ENCODE data around the gene ADRM1. TPM values are rescaled to one million over a fixed set of nuclear protein-coding genes. Genes with fewer than 3 reads are reported as not detected.

The ADRM1 gene
- polyA plus RNA-seq, 2 donors: 84.9 to 117 TPM

- Histone ChIP-seq H3K36me3 (ENCODE audit: control insufficient read depth in 2 of 2, insufficient read depth in 2 of 2, low read length in 1 of 2) (peaks cover 9 to 40% of the 10 kb centered on the region in 2 donors), H3K27ac (ENCODE audit: low read depth in 2 of 2, low read length in 1 of 2) (peak overlapping the region; percentile 94 to 95), H3K4me1 (ENCODE audit: control insufficient read depth in 2 of 2, insufficient read depth in 2 of 2, low read length in 1 of 2) (peaks cover 6 to 23% of the 10 kb centered on the region in 2 donors), H3K27me3 (ENCODE audit: control insufficient read depth in 1 of 2, insufficient read depth in 2 of 2, low read length in 2 of 2) (no peaks in the 10 kb centered on the region), H3K4me3 (ENCODE audit: low read depth in 1 of 2, low read length in 2 of 2) (peak overlapping the region; percentile 54 to 96), H3K9me3 (ENCODE audit: control insufficient read depth in 2 of 2, insufficient read depth in 1 of 2, low read depth in 1 of 2, low read length in 1 of 2) (no peaks in the 10 kb centered on the region)
- WGBS, 2 donors: 2 to 3% methylated on average over 21 to 24 of the region's 24 CpGs
Observed at GRCh38 chr20:62301773-62302340, 940 bp upstream of the ADRM1 start.

- H3K4me1 ChIP-seq (ENCODE audit: control insufficient read depth in 2 of 2, insufficient read depth in 2 of 2, low read length in 1 of 2): peaks cover 9 to 30% of the 10 kb centered on the region in 2 donors
Observed at GRCh38 chr20:62303062-62303339, 204 bp downstream of the ADRM1 start.

GRCh38 chr20:62303340-62304226, 786 bp downstream of the ADRM1 start:
- Histone ChIP-seq H3K27ac (ENCODE audit: low read depth in 2 of 2, low read length in 1 of 2) (peak overlapping the region; percentile 70 to 90), H3K9me3 (ENCODE audit: control insufficient read depth in 2 of 2, insufficient read depth in 1 of 2, low read depth in 1 of 2, low read length in 1 of 2) (no peaks in the 10 kb centered on the region), H3K36me3 (ENCODE audit: control insufficient read depth in 2 of 2, insufficient read depth in 2 of 2, low read length in 1 of 2) (peaks cover 5 to 51% of the 10 kb centered on the region in 2 donors), H3K4me3 (ENCODE audit: low read depth in 1 of 2, low read length in 2 of 2) (peak overlapping the region; percentile 96), H3K27me3 (ENCODE audit: control insufficient read depth in 1 of 2, insufficient read depth in 2 of 2, low read length in 2 of 2) (no peaks in the 10 kb centered on the region), H3K4me1 (ENCODE audit: control insufficient read depth in 2 of 2, insufficient read depth in 2 of 2, low read length in 1 of 2) (peaks cover 9 to 30% of the 10 kb centered on the region in 2 donors)
- WGBS, 2 donors: 2% methylated on average over 66 of the region's 66 CpGs

More at GRCh38 chr20:62303062-62303339, 204 bp downstream of the ADRM1 start:
- H3K9me3 ChIP-seq (ENCODE audit: control insufficient read depth in 2 of 2, insufficient read depth in 1 of 2, low read depth in 1 of 2, low read length in 1 of 2): no peaks in the 10 kb centered on the region
- peak overlapping the region; percentile 70 to 90 for H3K27ac ChIP-seq (ENCODE audit: low read depth in 2 of 2, low read length in 1 of 2)
- peak overlapping the region; percentile 96 for H3K4me3 ChIP-seq (ENCODE audit: low read depth in 1 of 2, low read length in 2 of 2)
- H3K36me3 ChIP-seq (ENCODE audit: control insufficient read depth in 2 of 2, insufficient read depth in 2 of 2, low read length in 1 of 2): peaks cover 5 to 48% of the 10 kb centered on the region in 2 donors
- no peaks in the 10 kb centered on the region for H3K27me3 ChIP-seq (ENCODE audit: control insufficient read depth in 1 of 2, insufficient read depth in 2 of 2, low read length in 2 of 2)
- WGBS, 2 donors: 0% methylated on average over 18 to 39 of the region's 39 CpGs

- no peaks in the 10 kb centered on the region for H3K9me3 ChIP-seq (ENCODE audit: control insufficient read depth in 2 of 2, insufficient read depth in 1 of 2, low read depth in 1 of 2, low read length in 1 of 2)
- H3K27me3 ChIP-seq (ENCODE audit: control insufficient read depth in 1 of 2, insufficient read depth in 2 of 2, low read length in 2 of 2): no peaks in the 10 kb centered on the region
- WGBS, 2 donors: 43 to 47% methylated on average over 29 of the region's 29 CpGs
- peaks cover 9 to 30% of the 10 kb centered on the region in 2 donors for H3K4me1 ChIP-seq (ENCODE audit: control insufficient read depth in 2 of 2, insufficient read depth in 2 of 2, low read length in 1 of 2)
- H3K27ac ChIP-seq (ENCODE audit: low read depth in 2 of 2, low read length in 1 of 2): peak overlapping the region; percentile 70 to 90
- H3K36me3 ChIP-seq (ENCODE audit: control insufficient read depth in 2 of 2, insufficient read depth in 2 of 2, low read length in 1 of 2): peaks cover 5 to 53% of the 10 kb centered on the region in 2 donors
- H3K4me3 ChIP-seq (ENCODE audit: low read depth in 1 of 2, low read length in 2 of 2): peak overlapping the region; percentile 96
Observed at GRCh38 chr20:62304331-62305148, 1.7 kb downstream of the ADRM1 start.

GRCh38 chr20:62305149-62305764, 2.5 kb downstream of the ADRM1 start:
- peak overlapping the region; percentile 36 to 70 for H3K27ac ChIP-seq (ENCODE audit: low read depth in 2 of 2, low read length in 1 of 2)
- no peaks in the 10 kb centered on the region for H3K9me3 ChIP-seq (ENCODE audit: control insufficient read depth in 2 of 2, insufficient read depth in 1 of 2, low read depth in 1 of 2, low read length in 1 of 2)
- H3K4me3 ChIP-seq (ENCODE audit: low read depth in 1 of 2, low read length in 2 of 2): peak overlapping the region; percentile 96
- peaks cover 9 to 30% of the 10 kb centered on the region in 2 donors for H3K4me1 ChIP-seq (ENCODE audit: control insufficient read depth in 2 of 2, insufficient read depth in 2 of 2, low read length in 1 of 2)
- H3K27me3 ChIP-seq (ENCODE audit: control insufficient read depth in 1 of 2, insufficient read depth in 2 of 2, low read length in 2 of 2): no peaks in the 10 kb centered on the region
- 53 to 58% methylated on average over 18 of the region's 18 CpGs for WGBS, 2 donors
- peaks cover 5 to 56% of the 10 kb centered on the region in 2 donors for H3K36me3 ChIP-seq (ENCODE audit: control insufficient read depth in 2 of 2, insufficient read depth in 2 of 2, low read length in 1 of 2)

- Histone ChIP-seq H3K27ac (ENCODE audit: low read depth in 2 of 2, low read length in 1 of 2) (peak overlapping the region; percentile 36 to 70), H3K9me3 (ENCODE audit: control insufficient read depth in 2 of 2, insufficient read depth in 1 of 2, low read depth in 1 of 2, low read length in 1 of 2) (no peaks in the 10 kb centered on the region), H3K4me1 (ENCODE audit: control insufficient read depth in 2 of 2, insufficient read depth in 2 of 2, low read length in 1 of 2) (peaks cover 9 to 33% of the 10 kb centered on the region in 2 donors), H3K27me3 (ENCODE audit: control insufficient read depth in 1 of 2, insufficient read depth in 2 of 2, low read length in 2 of 2) (no peaks in the 10 kb centered on the region), H3K36me3 (ENCODE audit: control insufficient read depth in 2 of 2, insufficient read depth in 2 of 2, low read length in 1 of 2) (peaks cover 9 to 60% of the 10 kb centered on the region in 2 donors), H3K4me3 (ENCODE audit: low read depth in 1 of 2, low read length in 2 of 2) (no peak overlapping the region)
- 53 to 67% methylated on average over 33 of the region's 33 CpGs for WGBS, 2 donors
Observed at GRCh38 chr20:62305765-62306413, 3.1 kb downstream of the ADRM1 start.

- 64 to 74% methylated on average over 27 of the region's 27 CpGs for WGBS, 2 donors
- no peak overlapping the region for H3K4me3 ChIP-seq (ENCODE audit: low read depth in 1 of 2, low read length in 2 of 2)
- no peaks in the 10 kb centered on the region for H3K9me3 ChIP-seq (ENCODE audit: control insufficient read depth in 2 of 2, insufficient read depth in 1 of 2, low read depth in 1 of 2, low read length in 1 of 2)
- peak overlapping the region; percentile 33 to 70 for H3K27ac ChIP-seq (ENCODE audit: low read depth in 2 of 2, low read length in 1 of 2)
- no peaks in the 10 kb centered on the region for H3K27me3 ChIP-seq (ENCODE audit: control insufficient read depth in 1 of 2, insufficient read depth in 2 of 2, low read length in 2 of 2)
- peaks cover 9 to 35% of the 10 kb centered on the region in 2 donors for H3K4me1 ChIP-seq (ENCODE audit: control insufficient read depth in 2 of 2, insufficient read depth in 2 of 2, low read length in 1 of 2)
- H3K36me3 ChIP-seq (ENCODE audit: control insufficient read depth in 2 of 2, insufficient read depth in 2 of 2, low read length in 1 of 2): peaks cover 11 to 65% of the 10 kb centered on the region in 2 donors
Observed at GRCh38 chr20:62306414-62307187, 3.8 kb downstream of the ADRM1 start.

- Histone ChIP-seq H3K9me3 (ENCODE audit: control insufficient read depth in 2 of 2, insufficient read depth in 1 of 2, low read depth in 1 of 2, low read length in 1 of 2) (no peaks in the 10 kb centered on the region), H3K4me1 (ENCODE audit: control insufficient read depth in 2 of 2, insufficient read depth in 2 of 2, low read length in 1 of 2) (peaks cover 9 to 35% of the 10 kb centered on the region in 2 donors), H3K4me3 (ENCODE audit: low read depth in 1 of 2, low read length in 2 of 2) (no peak overlapping the region), H3K36me3 (ENCODE audit: control insufficient read depth in 2 of 2, insufficient read depth in 2 of 2, low read length in 1 of 2) (peaks cover 11 to 73% of the 10 kb centered on the region in 2 donors), H3K27ac (ENCODE audit: low read depth in 2 of 2, low read length in 1 of 2) (peak overlapping the region; percentile 17 to 70), H3K27me3 (ENCODE audit: control insufficient read depth in 1 of 2, insufficient read depth in 2 of 2, low read length in 2 of 2) (no peaks in the 10 kb centered on the region)
- WGBS, 2 donors: 53 to 64% methylated on average over 42 of the region's 42 CpGs
Observed at GRCh38 chr20:62307226-62308101, 4.7 kb downstream of the ADRM1 start.

Data from esophagus (tissue), 2 donors.